Stomach (tissue), 4 donors: Measurements from ENCODE around the gene LARGE2.

Source experiments
- EP300 ChIP-seq: sonication (generic); formaldehyde crosslinking; IDR thresholded peaks from one replicate; pipeline ENCODE4 v1.6.1; 2017; ENCODE audit warnings: antibody characterized with exemption
- POLR2A ChIP-seq, 4 donors: fragments of 450-650 bp; IDR thresholded peaks; one replicate each; pipeline ENCODE4 v1.6.1; 2016; ENCODE audit warnings: antibody characterized with exemption in 4 of 4, control low read depth in 2 of 4, mild to moderate bottlenecking in 1 of 4, moderate library complexity in 1 of 4
- POLR2AphosphoS5 ChIP-seq, 3 donors: sonication (generic); formaldehyde crosslinking; IDR thresholded peaks; one replicate each; pipeline ENCODE4 v1.6.1; 2016; ENCODE audit warnings: antibody characterized with exemption in 3 of 3
- TF ChIP-seq, protein P1 (sequence below), 7 experiments: fragments of 450-650 bp in 4 of 7; fragments of 200-600 bp in 3 of 7; sonication (generic) in 3 of 7; IDR thresholded peaks; one replicate each; pipeline ENCODE4 v1.5.1; 2016 to 2019; ENCODE audit warnings: antibody characterized with exemption in 7 of 7, control low read depth in 2 of 7, mild to moderate bottlenecking in 1 of 7

GRCh38 chr11:45939836-45940235 is 17.4 kb downstream of the LARGE2 start:
- TF ChIP-seq, protein P1, sequence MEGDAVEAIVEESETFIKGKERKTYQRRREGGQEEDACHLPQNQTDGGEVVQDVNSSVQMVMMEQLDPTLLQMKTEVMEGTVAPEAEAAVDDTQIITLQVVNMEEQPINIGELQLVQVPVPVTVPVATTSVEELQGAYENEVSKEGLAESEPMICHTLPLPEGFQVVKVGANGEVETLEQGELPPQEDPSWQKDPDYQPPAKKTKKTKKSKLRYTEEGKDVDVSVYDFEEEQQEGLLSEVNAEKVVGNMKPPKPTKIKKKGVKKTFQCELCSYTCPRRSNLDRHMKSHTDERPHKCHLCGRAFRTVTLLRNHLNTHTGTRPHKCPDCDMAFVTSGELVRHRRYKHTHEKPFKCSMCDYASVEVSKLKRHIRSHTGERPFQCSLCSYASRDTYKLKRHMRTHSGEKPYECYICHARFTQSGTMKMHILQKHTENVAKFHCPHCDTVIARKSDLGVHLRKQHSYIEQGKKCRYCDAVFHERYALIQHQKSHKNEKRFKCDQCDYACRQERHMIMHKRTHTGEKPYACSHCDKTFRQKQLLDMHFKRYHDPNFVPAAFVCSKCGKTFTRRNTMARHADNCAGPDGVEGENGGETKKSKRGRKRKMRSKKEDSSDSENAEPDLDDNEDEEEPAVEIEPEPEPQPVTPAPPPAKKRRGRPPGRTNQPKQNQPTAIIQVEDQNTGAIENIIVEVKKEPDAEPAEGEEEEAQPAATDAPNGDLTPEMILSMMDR (IDR thresholded peaks at IDR 0.05), result no peak
- no peak for TF ChIP-seq POLR2AphosphoS5 (IDR thresholded peaks at IDR 0.05)
- TF ChIP-seq EP300, result no peak
- no peak for TF ChIP-seq POLR2A (IDR thresholded peaks at IDR 0.05)
